AG04450 (cell line): ENCODE results near the gene TNK2. TPM values are rescaled to one million over a fixed set of nuclear protein-coding genes. Genes with fewer than 3 reads are reported as not detected.

Experiments
- CTCF ChIA-PET: fragments of 300-600, 350-600 bp; formaldehyde crosslinking; extraction: SDS; loops from one replicate; lab custom pipeline; 2022; ENCODE audit warnings: antibody characterized with exemption, inconsistent platforms; lab: Charles Lee
- POLR2A ChIA-PET: fragments of 350-600 bp; formaldehyde crosslinking; extraction: SDS; loops from one replicate; lab custom pipeline; 2021; ENCODE audit warnings: antibody characterized with exemption, inconsistent platforms; lab: Yijun Ruan, JAX
- DNase-seq: peaks from one replicate; pipeline ENCODE4 v3.0.0-alpha.2; 2011; ENCODE audit warnings: low read depth, low spot score
- H3K27ac ChIP-seq: one replicate; pipeline ENCODE4 v1.5.1; 2012; ENCODE audit warnings: low read depth, low read length, control low read depth
- H3K27me3 ChIP-seq: one replicate; pipeline ENCODE4 v1.6.0; 2012; ENCODE audit warnings: low read length; ENCODE audit not compliant: control insufficient read depth, insufficient read depth
- H3K4me3 ChIP-seq: 2 replicates; pipeline ENCODE4 v1.5.1; 2011; ENCODE audit warnings: mild to moderate bottlenecking, low read depth, low read length, control low read depth
- H3K9me3 ChIP-seq: 2 replicates; pipeline ENCODE4 v1.5.1; 2012; ENCODE audit warnings: low read length; ENCODE audit not compliant: control insufficient read depth, insufficient read depth
- CTCF ChIP-seq: IDR thresholded peaks from 2 replicates; pipeline ENCODE4 v1.5.1; 2011; ENCODE audit warnings: low read depth, low read length, control low read depth, inconsistent platforms
- polyA plus RNA-seq: library from polyadenylated mRNA; depleted of rRNA; stranded (reverse); fragments of >200 nt; gene quantifications from 2 replicates; pipeline ENCODE4 v1.2.3, GENCODE V29; 2011

The TNK2 gene
- polyA plus RNA-seq, 1 experiment = 2.7 TPM

GRCh38 chr3:195881276-195881988, 26.9 kb downstream of the TNK2 start:
- CTCF ChIA-PET = no interaction called here
- POLR2A ChIA-PET = no interaction called here
- TF ChIP-seq CTCF = no peak
- no peaks in the 10 kb centered on the region; the same call in 1 of the 2 replicates for H3K9me3 ChIP-seq
- H3K27me3 ChIP-seq = no peaks in the 10 kb centered on the region
- no peak overlapping the region for H3K27ac ChIP-seq
- no peak for DNase-seq
- no peak overlapping the region for H3K4me3 ChIP-seq

DNA sequence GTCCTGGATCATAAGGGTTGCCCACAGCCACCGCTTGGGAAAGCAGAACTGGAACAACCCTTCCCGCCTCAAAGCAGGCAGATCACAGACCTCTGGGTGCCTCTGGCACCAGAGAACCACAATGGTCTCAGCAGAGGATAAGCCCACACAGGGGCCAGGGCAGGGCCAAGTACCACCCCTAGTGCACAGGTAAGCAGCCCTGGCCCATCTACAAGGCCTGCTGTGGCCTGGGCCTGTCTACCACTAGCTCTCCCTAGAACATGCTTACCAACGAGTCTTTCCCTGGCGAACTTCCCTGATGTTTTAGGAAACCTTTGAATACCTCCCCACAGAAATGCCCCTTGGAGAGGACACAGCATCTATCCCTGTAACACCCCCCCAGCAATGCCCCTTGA, 28.3 kb downstream of the TNK2 start:
- H3K9me3 ChIP-seq = peaks cover 8% of the 10 kb centered on the region; the same call in 1 of the 2 replicates
- H3K27ac ChIP-seq = no peak overlapping the region
- no peak for TF ChIP-seq CTCF
- ChIA-PET POLR2A (no interaction called here), CTCF (no interaction called here)
- no peak for DNase-seq
- H3K4me3 ChIP-seq = no peak overlapping the region
- H3K27me3 ChIP-seq = no peaks in the 10 kb centered on the region

DNA sequence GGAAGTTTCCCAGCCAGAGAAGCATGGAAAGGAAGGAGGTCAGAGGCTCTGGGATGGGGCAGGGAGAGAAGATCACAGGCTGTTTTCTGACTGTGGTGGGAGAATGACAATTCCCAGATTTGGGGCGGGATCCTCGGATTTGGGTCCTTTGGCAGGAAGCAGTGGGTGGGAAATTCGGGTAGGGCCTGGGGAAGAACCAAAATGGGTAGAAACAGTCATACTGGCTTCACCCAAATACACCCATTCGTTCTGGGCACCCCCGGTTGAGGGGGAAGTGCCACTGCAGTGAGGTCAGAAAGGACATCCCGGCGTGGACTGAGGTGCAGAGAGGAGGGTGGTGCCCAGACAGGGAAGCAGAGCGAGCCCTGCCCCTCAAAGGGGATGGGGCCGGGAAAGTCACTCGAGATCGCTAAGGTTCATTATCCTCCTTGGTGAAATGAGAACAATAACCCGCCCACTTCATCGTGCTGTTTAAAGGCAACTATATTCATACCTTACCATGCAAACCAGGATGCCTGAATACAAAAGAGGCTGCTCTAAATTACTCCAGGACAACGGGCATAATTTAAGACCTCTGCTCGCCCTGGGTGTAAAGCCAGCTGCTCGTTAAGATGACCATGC, 28.8 kb downstream of the TNK2 start:
- ChIA-PET CTCF (no interaction called here), POLR2A (no interaction called here)
- Histone ChIP-seq H3K27ac (no peak overlapping the region), H3K4me3 (no peak overlapping the region), H3K9me3 (peaks cover 8% of the 10 kb centered on the region; the same call in 1 of the 2 replicates), H3K27me3 (no peaks in the 10 kb centered on the region)
- no peak for TF ChIP-seq CTCF
- DNase-seq = no peak

DNA sequence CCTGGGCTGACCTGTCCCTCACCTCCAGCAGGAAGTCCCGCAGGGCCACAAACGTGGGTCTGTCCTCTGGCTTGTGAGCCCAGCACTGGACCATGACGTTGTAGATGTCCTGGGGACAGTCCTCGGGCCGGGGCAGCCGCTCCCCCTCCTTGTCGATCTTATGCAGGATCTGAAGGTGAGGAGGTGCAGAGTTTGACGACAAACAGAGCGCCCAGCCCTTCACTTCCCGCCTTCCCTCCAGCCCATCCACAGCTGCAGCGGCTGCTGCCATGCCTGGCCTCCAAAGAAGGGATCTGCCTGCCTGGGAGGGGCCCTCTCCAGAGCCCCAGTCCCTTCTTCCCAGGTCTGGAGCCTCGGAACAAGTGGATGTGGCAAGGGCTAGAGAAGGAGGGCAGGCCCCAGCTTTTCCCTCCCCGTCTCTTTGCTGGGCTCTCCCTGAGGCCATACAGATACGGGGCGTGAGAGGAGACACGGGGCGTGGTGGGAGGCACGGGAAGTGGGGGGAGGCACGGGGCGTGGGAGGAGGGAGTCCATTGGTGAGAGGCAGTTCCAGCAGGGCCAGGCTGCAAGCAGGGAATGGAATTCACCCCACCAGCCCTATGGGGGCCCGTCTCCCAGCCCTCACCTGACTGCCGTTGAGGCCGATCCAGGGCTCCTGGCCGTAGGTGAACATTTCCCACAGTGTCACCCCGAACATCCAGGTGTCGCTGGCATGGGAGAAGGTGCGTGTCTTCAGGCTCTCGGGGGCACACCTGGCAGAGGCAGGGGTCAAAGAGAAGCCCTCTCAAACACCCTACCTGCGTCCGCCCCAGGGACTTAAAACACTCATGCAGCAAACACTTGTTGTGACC, 29.7 kb downstream of the TNK2 start:
- TF ChIP-seq CTCF = no peak
- CTCF ChIA-PET = no interaction called here
- DNase-seq = no peak
- Histone ChIP-seq H3K27me3 (no peaks in the 10 kb centered on the region), H3K4me3 (no peak overlapping the region), H3K27ac (no peak overlapping the region), H3K9me3 (peaks cover 8% of the 10 kb centered on the region; the same call in 1 of the 2 replicates)
- POLR2A ChIA-PET = no interaction called here
